DND-41 (cell line): ENCODE results near the gene SNUPN.

Source experiments
- EZH2 ChIP-seq: IDR thresholded peaks from 3 replicates; pipeline ENCODE4 v1.6.1; 2012; ENCODE audit warnings: borderline replicate concordance, low read depth, mild to moderate bottlenecking, moderate library complexity, low read length, inconsistent platforms; ENCODE audit not compliant: severe bottlenecking
- TF ChIP-seq, protein P1 (sequence below): IDR thresholded peaks from 2 replicates; pipeline ENCODE4 v1.5.1; 2012; ENCODE audit warnings: borderline replicate concordance, low read length, moderate library complexity, mild to moderate bottlenecking; ENCODE audit not compliant: poor library complexity, severe bottlenecking; ENCODE audit errors: extremely low read depth

- TF ChIP-seq, protein P1, sequence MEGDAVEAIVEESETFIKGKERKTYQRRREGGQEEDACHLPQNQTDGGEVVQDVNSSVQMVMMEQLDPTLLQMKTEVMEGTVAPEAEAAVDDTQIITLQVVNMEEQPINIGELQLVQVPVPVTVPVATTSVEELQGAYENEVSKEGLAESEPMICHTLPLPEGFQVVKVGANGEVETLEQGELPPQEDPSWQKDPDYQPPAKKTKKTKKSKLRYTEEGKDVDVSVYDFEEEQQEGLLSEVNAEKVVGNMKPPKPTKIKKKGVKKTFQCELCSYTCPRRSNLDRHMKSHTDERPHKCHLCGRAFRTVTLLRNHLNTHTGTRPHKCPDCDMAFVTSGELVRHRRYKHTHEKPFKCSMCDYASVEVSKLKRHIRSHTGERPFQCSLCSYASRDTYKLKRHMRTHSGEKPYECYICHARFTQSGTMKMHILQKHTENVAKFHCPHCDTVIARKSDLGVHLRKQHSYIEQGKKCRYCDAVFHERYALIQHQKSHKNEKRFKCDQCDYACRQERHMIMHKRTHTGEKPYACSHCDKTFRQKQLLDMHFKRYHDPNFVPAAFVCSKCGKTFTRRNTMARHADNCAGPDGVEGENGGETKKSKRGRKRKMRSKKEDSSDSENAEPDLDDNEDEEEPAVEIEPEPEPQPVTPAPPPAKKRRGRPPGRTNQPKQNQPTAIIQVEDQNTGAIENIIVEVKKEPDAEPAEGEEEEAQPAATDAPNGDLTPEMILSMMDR = no peak
- no peak for TF ChIP-seq EZH2
Observed at GRCh38 chr15:75654201-75654907, 28.8 kb upstream of the SNUPN start.
